ENCODE results near the gene MAGI2. TPM values are rescaled to one million over a fixed set of nuclear protein-coding genes. Genes with fewer than 3 reads are reported as not detected.

The MAGI2 gene
- total RNA-seq, 1 donor = 0.42 TPM

GRCh38 chr7:78179211-78179610 is 1274.3 kb downstream of the MAGI2 start:
- Histone ChIP-seq H3K27me3 (ENCODE audit: insufficient read depth, low read length) (no peaks in the 10 kb centered on the region), H3K9me3 (ENCODE audit: low read depth, low read length) (no peaks in the 10 kb centered on the region), H3K4me1 (ENCODE audit: insufficient read depth, low read length) (no peaks in the 10 kb centered on the region), H3K4me3 (ENCODE audit: low read length) (no peak overlapping the region)

GRCh38 chr7:78178319-78178718 is 1275.1 kb downstream of the MAGI2 start:
- Histone ChIP-seq H3K27me3 (ENCODE audit: insufficient read depth, low read length) (no peaks in the 10 kb centered on the region), H3K4me1 (ENCODE audit: insufficient read depth, low read length) (no peaks in the 10 kb centered on the region), H3K9me3 (ENCODE audit: low read depth, low read length) (no peaks in the 10 kb centered on the region), H3K4me3 (ENCODE audit: low read length) (no peak overlapping the region)

- Histone ChIP-seq H3K4me3 (ENCODE audit: low read length) (no peak overlapping the region), H3K4me1 (ENCODE audit: insufficient read depth, low read length) (no peaks in the 10 kb centered on the region), H3K27me3 (ENCODE audit: insufficient read depth, low read length) (no peaks in the 10 kb centered on the region), H3K9me3 (ENCODE audit: low read depth, low read length) (no peaks in the 10 kb centered on the region)
These were observed 1277.3 kb downstream of the MAGI2 start for GRCh38 chr7:78176171-78176570.

- no peaks in the 10 kb centered on the region for H3K27me3 ChIP-seq (ENCODE audit: insufficient read depth, low read length)
- no peak overlapping the region for H3K4me3 ChIP-seq (ENCODE audit: low read length)
- H3K9me3 ChIP-seq (ENCODE audit: low read depth, low read length) = no peaks in the 10 kb centered on the region
- H3K4me1 ChIP-seq (ENCODE audit: insufficient read depth, low read length) = no peaks in the 10 kb centered on the region
These were observed 1278.0 kb downstream of the MAGI2 start for GRCh38 chr7:78175330-78176100.

- Histone ChIP-seq H3K4me1 (ENCODE audit: insufficient read depth, low read length) (no peaks in the 10 kb centered on the region), H3K9me3 (ENCODE audit: low read depth, low read length) (no peaks in the 10 kb centered on the region), H3K4me3 (ENCODE audit: low read length) (no peak overlapping the region), H3K27me3 (ENCODE audit: insufficient read depth, low read length) (no peaks in the 10 kb centered on the region)
These were observed 1279.8 kb downstream of the MAGI2 start for GRCh38 chr7:78173666-78174065.

- H3K9me3 ChIP-seq (ENCODE audit: low read depth, low read length) = no peaks in the 10 kb centered on the region
- no peaks in the 10 kb centered on the region for H3K27me3 ChIP-seq (ENCODE audit: insufficient read depth, low read length)
These were observed 1280.4 kb downstream of the MAGI2 start for GRCh38 chr7:78172933-78173591.

GRCh38 chr7:78172267-78172757 is 1281.2 kb downstream of the MAGI2 start:
- no peaks in the 10 kb centered on the region for H3K9me3 ChIP-seq (ENCODE audit: low read depth, low read length)
- H3K4me3 ChIP-seq (ENCODE audit: low read length) = no peak overlapping the region
- no peaks in the 10 kb centered on the region for H3K4me1 ChIP-seq (ENCODE audit: insufficient read depth, low read length)
- no peaks in the 10 kb centered on the region for H3K27me3 ChIP-seq (ENCODE audit: insufficient read depth, low read length)

More at GRCh38 chr7:78172933-78173591, 1280.4 kb downstream of the MAGI2 start:
- no peak overlapping the region for H3K4me3 ChIP-seq (ENCODE audit: low read length)
- H3K4me1 ChIP-seq (ENCODE audit: insufficient read depth, low read length) = no peaks in the 10 kb centered on the region

GRCh38 chr7:78171398-78171797 is 1282.1 kb downstream of the MAGI2 start:
- H3K9me3 ChIP-seq (ENCODE audit: low read depth, low read length) = no peaks in the 10 kb centered on the region
- no peaks in the 10 kb centered on the region for H3K4me1 ChIP-seq (ENCODE audit: insufficient read depth, low read length)
- no peaks in the 10 kb centered on the region for H3K27me3 ChIP-seq (ENCODE audit: insufficient read depth, low read length)
- no peak overlapping the region for H3K4me3 ChIP-seq (ENCODE audit: low read length)

GRCh38 chr7:78170815-78171214 is 1282.7 kb downstream of the MAGI2 start:
- Histone ChIP-seq H3K4me1 (ENCODE audit: insufficient read depth, low read length) (no peaks in the 10 kb centered on the region), H3K9me3 (ENCODE audit: low read depth, low read length) (no peaks in the 10 kb centered on the region)

GRCh38 chr7:78169992-78170391 is 1283.5 kb downstream of the MAGI2 start:
- no peaks in the 10 kb centered on the region for H3K9me3 ChIP-seq (ENCODE audit: low read depth, low read length)
- no peaks in the 10 kb centered on the region for H3K4me1 ChIP-seq (ENCODE audit: insufficient read depth, low read length)
- no peak overlapping the region for H3K4me3 ChIP-seq (ENCODE audit: low read length)
- H3K27me3 ChIP-seq (ENCODE audit: insufficient read depth, low read length) = no peaks in the 10 kb centered on the region

More at GRCh38 chr7:78170815-78171214, 1282.7 kb downstream of the MAGI2 start:
- no peaks in the 10 kb centered on the region for H3K27me3 ChIP-seq (ENCODE audit: insufficient read depth, low read length)
- H3K4me3 ChIP-seq (ENCODE audit: low read length) = no peak overlapping the region

GRCh38 chr7:78168865-78169264 is 1284.6 kb downstream of the MAGI2 start:
- Histone ChIP-seq H3K27me3 (ENCODE audit: insufficient read depth, low read length) (no peaks in the 10 kb centered on the region), H3K4me3 (ENCODE audit: low read length) (no peak overlapping the region)

GRCh38 chr7:78167860-78168259 is 1285.6 kb downstream of the MAGI2 start:
- no peaks in the 10 kb centered on the region for H3K27me3 ChIP-seq (ENCODE audit: insufficient read depth, low read length)
- no peaks in the 10 kb centered on the region for H3K4me1 ChIP-seq (ENCODE audit: insufficient read depth, low read length)
- H3K9me3 ChIP-seq (ENCODE audit: low read depth, low read length) = no peaks in the 10 kb centered on the region
- no peak overlapping the region for H3K4me3 ChIP-seq (ENCODE audit: low read length)

More at GRCh38 chr7:78168865-78169264, 1284.6 kb downstream of the MAGI2 start:
- Histone ChIP-seq H3K4me1 (ENCODE audit: insufficient read depth, low read length) (no peaks in the 10 kb centered on the region), H3K9me3 (ENCODE audit: low read depth, low read length) (no peaks in the 10 kb centered on the region)

GRCh38 chr7:78165854-78166253 is 1287.6 kb downstream of the MAGI2 start:
- Histone ChIP-seq H3K9me3 (ENCODE audit: low read depth, low read length) (no peaks in the 10 kb centered on the region), H3K27me3 (ENCODE audit: insufficient read depth, low read length) (no peaks in the 10 kb centered on the region), H3K4me3 (ENCODE audit: low read length) (no peak overlapping the region), H3K4me1 (ENCODE audit: insufficient read depth, low read length) (no peaks in the 10 kb centered on the region)

- no peaks in the 10 kb centered on the region for H3K27me3 ChIP-seq (ENCODE audit: insufficient read depth, low read length)
- no peaks in the 10 kb centered on the region for H3K4me1 ChIP-seq (ENCODE audit: insufficient read depth, low read length)
- H3K9me3 ChIP-seq (ENCODE audit: low read depth, low read length) = no peaks in the 10 kb centered on the region
- H3K4me3 ChIP-seq (ENCODE audit: low read length) = no peak overlapping the region
These were observed 1288.0 kb downstream of the MAGI2 start for GRCh38 chr7:78165454-78165853.

GRCh38 chr7:78164459-78164858 is 1289.0 kb downstream of the MAGI2 start:
- Histone ChIP-seq H3K4me3 (ENCODE audit: low read length) (no peak overlapping the region), H3K27me3 (ENCODE audit: insufficient read depth, low read length) (no peaks in the 10 kb centered on the region), H3K9me3 (ENCODE audit: low read depth, low read length) (no peaks in the 10 kb centered on the region), H3K4me1 (ENCODE audit: insufficient read depth, low read length) (no peaks in the 10 kb centered on the region)
